ENCODE measurements around the gene DNAJA1.

The DNAJA1 gene

DNA sequence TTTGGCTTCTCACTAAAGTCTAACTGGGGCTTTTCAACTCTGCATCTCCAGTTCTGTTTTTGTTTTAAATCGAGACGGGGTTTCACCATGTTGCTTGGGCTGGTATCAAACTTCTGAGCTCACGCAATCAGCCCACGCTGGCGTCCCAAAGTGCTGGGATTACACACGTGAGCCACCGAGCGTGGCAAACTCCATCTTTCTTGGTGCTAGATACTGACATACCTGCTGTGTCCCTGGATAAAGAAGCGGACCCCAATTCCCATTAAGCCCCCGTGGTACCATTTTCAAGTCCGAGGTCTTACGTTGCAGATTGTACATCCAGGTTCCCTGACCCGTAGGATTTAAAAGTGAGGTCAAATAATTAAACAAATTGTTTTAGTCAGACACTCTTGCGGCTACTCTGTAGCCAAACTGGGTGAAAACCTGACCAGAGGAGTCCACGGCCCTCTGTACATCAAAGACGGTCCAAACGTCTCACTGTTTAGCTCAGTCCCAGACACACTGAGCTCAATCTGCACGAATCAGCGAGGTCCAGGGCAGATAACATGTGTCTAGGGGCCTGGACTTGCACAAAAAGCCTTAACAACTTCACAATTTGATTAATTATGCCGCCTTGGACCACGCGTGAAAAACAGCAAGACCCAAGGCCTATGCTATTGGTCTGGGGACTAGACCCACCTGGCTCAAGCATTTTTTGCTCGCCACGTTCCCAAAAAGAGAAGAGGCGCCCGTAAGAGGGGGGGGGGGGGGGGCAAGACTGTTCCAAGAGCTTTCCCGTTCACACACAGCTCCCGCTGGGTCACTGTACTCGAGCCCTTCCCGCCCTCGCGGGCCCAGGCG is 727 bp upstream of the DNAJA1 start:
- no peak for DNase-seq (ENCODE audit: low read depth)
- H3K4me3 ChIP-seq (ENCODE audit: low read depth, low read length) = peak overlapping the region; percentile 100

DNA sequence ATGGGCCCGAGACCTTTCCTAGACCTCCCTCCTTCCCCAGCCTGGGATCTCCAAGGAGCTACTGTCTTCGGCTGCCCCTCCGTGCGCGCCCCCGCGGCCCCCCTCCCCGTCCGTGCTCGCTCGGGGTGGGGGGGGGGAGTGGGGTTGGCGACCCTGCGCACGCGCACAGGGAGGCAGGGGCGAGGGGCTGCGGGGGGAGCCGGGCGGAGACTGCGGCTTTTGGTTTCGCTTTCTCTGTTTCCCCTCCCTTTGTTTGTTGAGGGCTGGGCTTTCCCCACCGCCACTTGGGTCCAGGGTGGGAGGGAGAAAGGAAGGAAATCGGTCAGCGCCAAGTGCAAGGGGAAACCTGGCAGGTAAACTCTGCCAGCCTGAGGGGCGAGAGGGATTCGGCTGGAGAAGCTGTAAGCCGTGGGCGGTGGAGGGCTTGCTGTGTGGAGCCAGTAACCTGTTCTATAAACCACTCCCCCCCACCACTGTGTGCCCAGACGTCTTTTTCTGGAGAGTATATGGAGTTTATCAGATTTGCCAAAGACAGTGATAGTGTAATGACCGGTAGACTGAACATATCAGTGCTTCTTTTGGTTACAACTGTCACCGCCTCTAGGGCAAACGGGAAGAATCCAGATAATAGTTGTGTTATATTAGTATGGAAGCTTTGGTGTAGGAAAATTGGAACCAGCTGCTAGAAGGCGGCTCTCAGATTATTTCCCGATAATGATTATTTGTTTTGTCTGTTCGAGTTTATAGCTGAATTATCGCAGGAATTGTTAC is 684 bp downstream of the DNAJA1 start:
- H3K4me3 ChIP-seq (ENCODE audit: low read depth, low read length) = peak overlapping the region; percentile 100
- no peak for DNase-seq (ENCODE audit: low read depth)

DNA sequence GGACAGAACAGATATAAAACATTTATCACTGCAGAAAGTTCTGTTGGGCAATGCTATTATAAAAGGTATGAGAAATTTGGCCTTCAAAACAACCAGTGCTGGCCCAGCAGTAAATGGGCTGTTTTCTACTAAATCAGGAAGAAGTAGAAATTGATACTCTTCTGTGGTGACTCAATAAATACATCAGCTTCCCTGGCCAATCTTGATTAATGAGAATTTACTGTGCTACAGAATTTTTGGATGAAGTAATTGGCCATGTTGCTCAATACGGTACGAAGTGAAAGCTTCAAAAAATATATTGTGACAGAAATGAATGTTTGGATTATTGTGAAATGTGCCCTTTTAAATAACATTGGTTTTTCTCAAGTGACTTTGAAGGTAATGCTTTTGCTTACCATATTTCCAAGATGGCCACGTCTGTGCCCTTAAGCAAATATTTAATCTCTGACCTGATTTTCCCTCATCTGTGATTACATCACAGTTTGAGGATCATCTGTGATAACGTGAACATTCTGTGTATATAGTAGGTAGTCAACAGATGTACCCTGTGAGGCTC is 4.2 kb downstream of the DNAJA1 start:
- DNase-seq (ENCODE audit: low read depth) = peak; percentile 25
- H3K4me3 ChIP-seq (ENCODE audit: low read depth, low read length) = no peak overlapping the region

DNA sequence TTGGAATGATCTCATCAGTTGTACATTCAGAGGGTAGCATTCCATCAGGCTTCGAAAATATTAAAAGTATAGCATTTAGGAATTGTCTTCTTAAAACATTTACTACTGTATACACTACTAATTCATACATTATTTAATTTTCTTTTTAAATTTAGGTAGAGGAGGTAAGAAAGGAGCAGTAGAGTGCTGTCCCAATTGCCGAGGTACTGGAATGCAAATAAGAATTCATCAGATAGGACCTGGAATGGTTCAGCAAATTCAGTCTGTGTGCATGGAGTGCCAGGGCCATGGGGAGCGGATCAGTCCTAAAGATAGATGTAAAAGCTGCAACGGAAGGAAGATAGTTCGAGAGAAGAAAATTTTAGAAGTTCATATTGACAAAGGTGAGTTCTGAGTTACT is 5.2 kb downstream of the DNAJA1 start:
- no peak for DNase-seq (ENCODE audit: low read depth)
- H3K4me3 ChIP-seq (ENCODE audit: low read depth, low read length) = no peak overlapping the region

DNA sequence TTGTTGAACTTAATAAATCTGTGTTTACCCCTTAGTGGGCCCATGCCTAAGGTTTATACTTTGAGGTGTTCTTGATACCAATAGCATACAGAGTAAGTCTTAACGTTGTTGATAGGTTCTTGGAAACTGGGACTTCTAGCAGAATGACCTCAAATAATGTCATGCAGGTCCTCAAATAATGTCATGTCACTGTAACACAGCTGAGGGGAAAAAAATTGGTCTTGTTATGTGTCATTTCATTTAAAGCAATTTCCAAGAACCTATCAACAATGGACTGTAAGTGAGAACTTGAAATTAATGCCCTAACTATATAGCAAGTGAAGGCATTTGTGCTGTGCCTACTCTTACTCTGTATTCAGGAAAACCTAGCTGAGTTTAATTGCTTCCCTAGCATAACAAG is 7.2 kb downstream of the DNAJA1 start:
- no peak overlapping the region for H3K4me3 ChIP-seq (ENCODE audit: low read depth, low read length)
- DNase-seq (ENCODE audit: low read depth) = no peak

DNA sequence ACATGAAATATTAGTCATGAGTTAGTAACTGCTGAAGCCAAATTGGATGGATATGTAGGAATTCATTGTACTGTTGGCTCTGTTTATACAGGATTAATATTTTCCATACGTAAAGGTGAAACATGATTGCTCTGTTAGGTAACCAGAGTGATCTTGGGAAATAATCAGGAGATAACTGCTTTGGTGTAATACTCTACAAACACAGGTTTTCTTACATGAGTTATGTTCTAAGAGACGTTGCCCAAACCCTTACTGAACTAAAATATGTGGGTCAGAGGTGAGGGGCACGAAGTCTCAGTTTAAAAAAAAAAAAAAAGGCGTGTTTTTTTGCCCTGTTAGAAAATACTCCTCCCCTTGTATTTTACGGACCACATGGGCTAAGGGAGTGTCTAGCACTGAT is 7.8 kb downstream of the DNAJA1 start:
- no peak overlapping the region for H3K4me3 ChIP-seq (ENCODE audit: low read depth, low read length)
- no peak for DNase-seq (ENCODE audit: low read depth)

DNA sequence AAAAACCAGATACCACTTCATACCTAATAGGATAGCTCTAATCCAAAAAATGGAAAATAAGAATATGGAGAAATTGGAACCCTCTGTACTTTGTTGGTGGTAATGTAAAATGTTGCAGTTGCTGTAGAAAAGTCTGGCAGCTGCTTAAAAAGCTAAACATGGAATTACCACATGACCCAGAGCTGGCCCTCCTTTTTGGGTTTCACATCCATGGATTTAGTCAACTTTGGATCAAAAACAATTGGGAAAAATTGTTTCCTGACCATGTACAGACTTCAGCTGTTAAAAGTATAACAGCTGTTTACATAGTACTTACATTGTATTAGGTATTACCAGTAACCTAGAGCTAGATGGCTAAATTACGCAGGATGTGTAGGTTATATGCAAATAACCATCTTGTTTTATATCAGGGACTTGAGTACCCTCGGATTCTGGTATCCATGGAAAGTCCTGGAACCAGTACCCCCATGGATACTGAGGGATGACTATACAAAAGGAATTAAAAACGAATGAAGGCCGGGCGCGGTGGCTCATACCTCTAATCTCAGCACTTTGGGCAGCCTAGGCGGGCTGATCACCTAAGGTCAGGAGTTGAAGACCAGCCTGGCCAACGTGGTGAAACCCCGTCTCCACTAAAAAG is 15.8 kb downstream of the DNAJA1 start:
- no peak overlapping the region for H3K4me3 ChIP-seq (ENCODE audit: low read depth, low read length)
- DNase-seq (ENCODE audit: low read depth) = no peak

DNA sequence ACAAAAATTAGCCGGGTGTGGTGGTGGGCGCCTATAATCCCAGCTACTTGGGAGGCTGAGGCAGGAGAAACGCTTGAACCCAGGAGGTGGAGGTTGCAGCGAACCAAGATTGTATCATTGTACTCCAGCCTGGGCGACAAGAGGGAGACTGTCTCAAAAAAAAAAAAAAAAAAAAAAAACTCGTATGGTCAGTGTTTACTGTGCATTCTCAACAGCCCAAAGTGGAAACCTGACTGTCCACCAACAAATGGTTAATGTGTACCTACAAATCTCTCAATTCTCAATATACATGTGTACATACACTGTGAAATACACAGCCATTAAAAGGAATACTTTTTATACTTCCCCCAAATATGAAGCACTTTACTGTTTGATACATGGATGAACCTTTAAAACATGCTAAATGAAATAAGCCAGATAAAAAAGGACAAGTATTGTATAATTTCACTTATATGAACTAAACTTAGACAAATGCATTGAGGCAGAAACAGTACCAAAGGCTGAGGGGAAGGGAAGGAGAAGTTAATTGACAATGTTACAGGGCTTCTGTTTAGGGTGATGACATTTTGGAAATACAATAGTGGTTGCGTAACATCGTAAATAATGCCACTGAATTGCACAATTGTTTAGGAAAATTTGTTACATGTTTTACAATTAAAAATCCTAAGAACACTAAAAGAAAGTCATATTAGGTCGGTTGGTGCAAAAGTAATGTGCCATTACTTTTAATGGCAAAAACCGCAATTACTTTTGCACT is 16.5 kb downstream of the DNAJA1 start:
- no peak overlapping the region for H3K4me3 ChIP-seq (ENCODE audit: low read depth, low read length)
- DNase-seq (ENCODE audit: low read depth) = no peak

DNA sequence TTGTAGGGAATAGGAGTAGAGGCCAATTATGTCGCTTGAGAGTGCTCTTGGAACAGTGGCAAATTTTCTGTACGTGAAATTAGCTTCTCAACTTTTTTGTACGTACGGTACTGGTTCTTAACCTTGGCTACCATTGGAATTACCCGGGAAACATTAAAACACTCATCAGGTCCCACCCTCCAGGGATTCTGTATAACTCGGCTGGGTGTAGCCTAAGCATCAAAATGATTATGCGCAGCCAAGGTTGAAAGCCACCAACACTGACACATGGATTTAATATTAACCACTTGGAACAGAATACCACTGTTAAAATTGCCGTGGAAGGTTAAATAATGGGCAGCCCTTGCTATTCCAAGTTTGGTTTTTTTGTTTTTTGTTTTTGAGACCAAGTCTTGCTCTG is 17.4 kb downstream of the DNAJA1 start:
- no peak for DNase-seq (ENCODE audit: low read depth)
- H3K4me3 ChIP-seq (ENCODE audit: low read depth, low read length) = no peak overlapping the region

DNA sequence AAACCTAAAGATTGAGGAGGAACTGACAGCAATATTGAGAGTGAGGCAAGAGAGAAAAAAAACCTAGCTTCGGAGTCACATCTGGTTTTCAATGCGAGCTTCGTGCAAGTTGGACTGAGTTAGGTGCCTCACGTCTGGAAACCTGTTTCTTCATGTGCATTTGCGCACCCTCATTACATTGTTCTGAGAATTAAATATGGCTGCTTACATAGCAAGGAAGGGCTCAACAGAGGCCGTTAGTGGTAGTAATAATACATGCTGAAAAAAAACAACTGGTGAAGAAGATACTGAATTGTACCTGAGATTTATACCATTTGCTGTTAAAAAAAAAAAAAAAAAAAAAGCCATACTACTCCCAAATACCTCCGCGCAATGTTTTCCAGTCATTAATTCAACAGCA is 18.6 kb downstream of the DNAJA1 start:
- peak overlapping the region; percentile 58 for H3K4me3 ChIP-seq (ENCODE audit: low read depth, low read length)

DNA sequence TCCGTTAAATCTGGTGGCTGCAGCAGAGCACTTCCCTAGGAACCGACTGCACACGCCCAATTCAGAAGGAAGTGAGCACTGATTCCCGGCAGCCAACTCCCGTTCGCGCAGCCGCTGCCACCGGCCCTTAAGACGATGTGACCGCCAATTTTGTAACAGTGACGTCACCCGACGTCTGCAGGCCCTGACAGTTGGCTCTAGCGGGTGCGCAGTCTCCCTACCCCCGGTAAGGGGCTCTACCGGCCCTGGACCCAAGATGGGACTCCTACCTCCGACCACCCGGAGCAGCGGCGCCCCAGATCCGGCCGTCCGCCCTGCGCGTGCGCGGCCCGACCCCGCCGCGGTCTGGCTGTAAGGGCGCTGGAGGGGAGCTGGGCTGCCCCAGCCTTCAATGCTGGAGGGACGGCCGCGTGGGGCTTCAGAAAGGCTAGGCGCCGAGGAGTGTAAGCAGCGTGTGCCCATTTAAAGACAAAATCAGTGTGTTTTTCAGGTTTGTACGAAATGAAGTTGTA is 19.1 kb downstream of the DNAJA1 start:
- peak overlapping the region; percentile 58 for H3K4me3 ChIP-seq (ENCODE audit: low read depth, low read length)
- peak; percentile 80 for DNase-seq (ENCODE audit: low read depth)

More for the DNA sequence above, 18.6 kb downstream of the DNAJA1 start:
- DNase-seq (ENCODE audit: low read depth) = no peak

DNA sequence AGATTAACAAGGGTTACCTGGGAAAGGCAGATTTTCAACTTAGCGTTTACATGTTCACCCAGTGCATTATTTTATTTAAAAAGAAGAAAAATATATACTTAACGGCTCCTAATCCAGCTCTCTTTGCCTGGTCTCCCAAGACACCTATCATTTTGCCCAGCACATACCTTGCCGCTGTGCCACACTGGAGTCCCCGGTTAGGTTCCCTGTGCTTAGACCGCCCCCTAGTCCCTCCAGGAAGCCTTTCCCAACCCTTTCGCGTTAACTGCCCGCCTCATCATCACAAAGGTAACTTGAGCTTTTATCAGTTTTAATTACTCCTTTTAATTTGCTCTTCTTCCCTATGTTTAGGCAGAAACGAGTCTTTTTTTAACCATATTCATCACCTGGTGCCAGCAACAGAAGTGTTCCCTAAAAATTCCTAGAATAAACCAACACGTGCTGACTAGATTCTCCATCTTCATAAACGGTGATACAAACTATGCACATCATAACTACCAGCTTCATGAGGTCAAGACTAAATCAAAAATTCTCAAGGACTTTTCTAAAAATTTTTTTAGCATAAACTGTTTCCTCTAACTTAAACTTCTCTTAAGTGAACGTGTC is 19.7 kb downstream of the DNAJA1 start:
- DNase-seq (ENCODE audit: low read depth) = no peak
- peak overlapping the region; percentile 58 for H3K4me3 ChIP-seq (ENCODE audit: low read depth, low read length)

DNA sequence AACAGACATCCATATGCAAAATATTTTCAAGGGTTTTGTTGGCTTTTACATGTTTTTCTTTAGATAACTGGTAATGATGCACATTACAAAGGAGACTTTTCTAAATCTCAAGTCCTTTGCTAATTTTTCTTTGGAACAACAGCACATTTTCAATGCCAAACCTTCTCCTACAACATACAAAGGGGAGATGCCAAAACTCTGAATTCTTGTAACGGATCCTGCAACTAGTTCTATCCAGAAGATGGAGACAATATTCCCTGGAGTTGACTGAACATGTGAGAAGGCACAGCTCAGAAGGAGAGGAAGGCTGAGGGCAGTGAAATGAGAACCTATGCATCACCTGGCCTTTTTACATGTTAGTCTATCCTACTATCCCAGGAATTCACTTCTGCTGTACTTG is 21.0 kb downstream of the DNAJA1 start:
- H3K4me3 ChIP-seq (ENCODE audit: low read depth, low read length) = no peak overlapping the region
- no peak for DNase-seq (ENCODE audit: low read depth)

DNA sequence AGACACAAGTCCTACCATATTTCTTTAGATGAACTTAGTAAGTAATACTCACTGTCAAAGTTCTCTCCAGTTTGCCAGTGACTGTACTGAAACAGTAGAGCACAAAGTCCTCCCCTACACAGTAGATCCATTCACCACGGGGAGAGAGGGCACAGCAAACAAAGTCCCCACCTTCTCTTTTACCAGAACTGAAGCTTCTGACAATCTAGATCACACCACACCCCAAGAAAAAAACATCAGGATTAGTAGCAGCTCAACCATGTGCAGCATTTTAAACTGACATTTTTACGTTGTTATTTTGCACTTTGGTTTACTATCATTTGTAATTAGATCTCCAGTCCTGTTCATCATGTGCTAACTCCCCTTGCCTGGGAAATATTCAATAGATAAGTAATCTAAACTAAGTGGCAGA is 23.0 kb downstream of the DNAJA1 start:
- no peak overlapping the region for H3K4me3 ChIP-seq (ENCODE audit: low read depth, low read length)
- no peak for DNase-seq (ENCODE audit: low read depth)

DNA sequence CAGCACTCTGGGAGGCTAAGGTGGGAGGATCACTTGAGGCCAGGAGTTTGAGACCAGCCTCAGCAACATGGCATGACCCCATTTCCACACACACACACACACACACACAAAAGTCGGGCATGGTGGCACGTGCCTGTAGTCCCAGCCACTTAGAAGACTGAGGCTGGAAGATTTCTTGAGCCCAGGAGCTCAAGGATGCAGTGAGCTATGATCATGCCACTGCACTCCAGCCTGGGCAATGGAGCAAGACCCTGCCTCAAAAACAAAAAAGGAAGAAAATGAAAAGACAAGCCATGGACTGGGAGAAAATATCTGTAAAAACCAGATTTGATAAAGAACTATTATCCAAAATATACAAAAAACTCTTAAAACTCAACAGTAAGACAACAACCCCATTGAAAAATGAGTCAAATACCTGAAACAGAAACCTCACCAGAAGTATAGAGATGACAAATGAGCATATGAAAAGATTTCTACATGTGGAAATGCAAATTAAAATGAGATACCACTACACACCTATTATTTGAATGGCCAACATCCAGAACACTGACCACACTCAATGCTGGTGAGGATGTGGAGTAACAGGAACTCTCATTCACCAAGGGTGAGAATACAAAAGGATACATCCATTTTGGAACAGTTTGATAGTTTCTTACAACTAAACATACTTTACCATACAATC is 24.7 kb downstream of the DNAJA1 start:
- no peak for DNase-seq (ENCODE audit: low read depth)
- H3K4me3 ChIP-seq (ENCODE audit: low read depth, low read length) = no peak overlapping the region

DNA sequence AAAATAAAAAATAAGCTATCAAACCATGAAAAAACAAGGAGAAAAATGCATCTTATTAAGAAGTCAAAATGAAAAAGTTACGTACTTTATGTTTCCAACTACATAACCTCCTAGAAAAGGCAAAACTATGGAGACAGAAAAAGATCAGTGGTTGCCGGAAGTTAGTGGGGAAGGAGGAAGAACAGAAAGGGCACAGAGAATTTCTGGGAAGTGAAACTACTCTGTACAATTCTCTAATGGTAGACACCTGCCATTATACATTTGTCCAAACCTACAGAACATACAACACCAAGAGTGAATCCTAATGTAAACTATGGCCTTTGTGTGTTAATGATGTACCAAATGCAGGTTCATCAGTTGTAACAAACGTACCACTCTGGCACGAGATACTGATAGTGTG is 26.1 kb downstream of the DNAJA1 start:
- no peak for DNase-seq (ENCODE audit: low read depth)

DNA sequence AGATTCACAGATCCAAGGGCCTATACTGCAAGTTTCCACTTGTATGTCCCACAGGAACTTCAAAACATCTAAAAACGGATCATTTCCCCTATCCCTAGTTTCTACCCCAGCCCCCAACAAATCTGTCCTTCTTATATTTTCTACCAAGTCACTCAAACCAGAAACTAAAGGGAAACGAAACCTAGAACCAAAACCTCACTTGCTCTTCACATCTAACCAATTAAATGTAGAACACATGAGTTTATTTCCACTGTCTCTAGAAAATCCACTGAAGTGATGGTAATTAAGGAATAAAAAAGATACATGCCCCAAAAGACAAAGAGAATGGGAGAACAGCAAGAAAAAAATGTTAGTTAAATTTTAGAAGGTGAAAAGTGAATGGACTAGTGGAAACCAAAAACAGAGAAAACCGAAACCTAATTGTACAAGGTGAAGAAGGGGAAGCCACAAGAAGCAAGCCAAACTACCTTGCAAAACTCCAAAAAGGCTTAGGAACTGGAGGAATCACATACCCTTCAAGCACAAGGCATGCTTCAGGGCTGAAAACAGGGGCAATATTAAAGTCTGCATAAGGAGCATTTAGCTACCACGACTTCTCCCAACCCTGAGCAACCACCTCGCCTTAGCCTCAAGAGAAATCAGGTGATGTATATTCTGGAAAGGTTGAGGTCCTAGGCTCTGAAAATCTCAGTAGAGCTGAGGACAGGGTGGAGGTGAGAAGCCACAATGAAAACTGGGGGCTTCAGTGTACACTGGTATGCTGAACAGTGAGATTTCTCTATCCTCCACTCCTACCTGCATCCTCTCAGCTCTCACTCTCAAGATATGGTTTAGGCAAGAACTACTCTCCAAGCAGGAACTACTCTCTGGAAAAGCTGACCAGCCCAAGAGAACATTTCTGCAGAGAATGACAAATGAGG is 40.3 kb downstream of the DNAJA1 start:
- no peak overlapping the region for H3K4me3 ChIP-seq (ENCODE audit: low read depth, low read length)
- no peak for DNase-seq (ENCODE audit: low read depth)

More for the DNA sequence above, 26.1 kb downstream of the DNAJA1 start:
- H3K4me3 ChIP-seq (ENCODE audit: low read depth, low read length) = no peak overlapping the region
